ENCODE results near the gene PKD1. TPM values are rescaled to one million over a fixed set of nuclear protein-coding genes. Genes with fewer than 3 reads are reported as not detected.

The PKD1 gene
- total RNA-seq, 4 donors from 2014 or later, result 181 to 492 (median 352) TPM

- peaks cover 0 to 93% (median 69%) of the 10 kb centered on the region in 3 donors for H3K4me1 ChIP-seq
- ATAC-seq, result no peak
Measured at GRCh38 chr16:2040041-2040786, 95.5 kb downstream of the PKD1 start.

GRCh38 chr16:2039274-2040031, 96.2 kb downstream of the PKD1 start:
- ATAC-seq, result peak; percentile 65
- H3K27me3 ChIP-seq, result no peaks in the 10 kb centered on the region
- H3K27ac ChIP-seq, result peak overlapping the region; percentile 2 to 92 (median 91)
- no peaks in the 10 kb centered on the region for H3K9me3 ChIP-seq
- no peak for TF ChIP-seq EP300 (IDR thresholded peaks at IDR 0.05)
- TF ChIP-seq POLR2AphosphoS5 (IDR thresholded peaks at IDR 0.05), result peak; percentile 23
- peak overlapping the region in 1 of 2 donors; percentile 30 for H3K4me3 ChIP-seq
- peaks cover 0 to 41% of the 10 kb centered on the region in 2 donors for H3K36me3 ChIP-seq
- 48 to 55% methylated on average over 6 to 7 of the region's 29 CpGs for WGBS, 2 donors (ENCODE audit: low coverage in 1 of 2)
- peaks cover 0 to 93% (median 76%) of the 10 kb centered on the region in 3 donors for H3K4me1 ChIP-seq

More at GRCh38 chr16:2040041-2040786, 95.5 kb downstream of the PKD1 start:
- 94% methylated on average over 3 of the region's 24 CpGs; no CpG with 5 or more reads in 1 of the 2 donors for WGBS, 2 donors (ENCODE audit: low coverage in 1 of 2)
- Histone ChIP-seq H3K27ac (peak overlapping the region in 3 of 4 donors; percentile 90 to 92 (median 92)), H3K27me3 (no peaks in the 10 kb centered on the region), H3K9me3 (no peaks in the 10 kb centered on the region), H3K4me3 (no peak overlapping the region), H3K36me3 (peaks cover 0 to 44% of the 10 kb centered on the region in 2 donors)
- TF ChIP-seq CTCF (IDR thresholded peaks at IDR 0.05) (no peak), POLR2AphosphoS5 (IDR thresholded peaks at IDR 0.05) (no peak), EP300 (IDR thresholded peaks at IDR 0.05) (no peak), POLR2A (IDR thresholded peaks at IDR 0.05) (no peak)

Small RNAs within 50 kb of the gene (small RNA-seq; reads per million reads assigned to genes)
- gene MIR1225 (2.3 to 4.4 (median 3.7) reads per million in 4 donors), gene MIR3180-5 (0 reads per million in 4 donors), gene MIR4516 (0 to 0.13 (median 0) reads per million in 4 donors), gene RF00019 (0 reads per million in 4 donors), gene SNORD60 (0 reads per million in 4 donors)

Other genes starting within 250 kb of the PKD1 start
- gene HS3ST6, start 217.5 kb downstream of the PKD1 start, total RNA-seq, result not detected
- 10 to 100 TPM; 23.8 to 53.7 (median 44.8) TPM for gene MSRB1, start 192.7 kb downstream of the PKD1 start, total RNA-seq
- gene RPL3L, start 181.2 kb downstream of the PKD1 start, total RNA-seq, result not detected
- 100 to 1,000 TPM; 214 to 400 (median 243) TPM for gene NDUFB10, start 176.4 kb downstream of the PKD1 start, total RNA-seq
- 1,000 to 10,000 TPM in 3 of 4 donors, 100 to 1,000 TPM in 1; 899 to 1,585 (median 1,295) TPM for gene RPS2, start 171.1 kb downstream of the PKD1 start, total RNA-seq
- not detected for gene RNF151, start 169.0 kb downstream of the PKD1 start, total RNA-seq
- 10 to 100 TPM; 26.7 to 38.6 (median 33.2) TPM for gene TBL3, start 163.8 kb downstream of the PKD1 start, total RNA-seq
- gene NOXO1, start 154.4 kb downstream of the PKD1 start, total RNA-seq, result 1 to 10 TPM in 2 of 4 donors, not detected in 2; 1.0 to 1.1 TPM
- gene GFER, start 151.7 kb downstream of the PKD1 start, total RNA-seq, result 10 to 100 TPM; 12.8 to 45.6 (median 25.1) TPM
- 1 to 10 TPM in 3 of 4 donors, not detected in 1; 1.2 to 5.1 (median 3.1) TPM for gene SYNGR3, start 145.9 kb downstream of the PKD1 start, total RNA-seq
- 10 to 100 TPM; 28.5 to 43.0 (median 34.6) TPM for gene ZNF598, start 126.1 kb downstream of the PKD1 start, total RNA-seq
- gene NPW, start 116.1 kb downstream of the PKD1 start, total RNA-seq, result not detected
- 100 to 1,000 TPM in 1 of 4 donors, 10 to 100 TPM in 3; 43.8 to 106 (median 63.8) TPM for gene NHERF2, start 109.0 kb downstream of the PKD1 start, total RNA-seq
- 10 to 100 TPM; 18.4 to 25.4 (median 21.6) TPM for gene NTHL1, start 88.1 kb downstream of the PKD1 start, total RNA-seq
- 10 to 100 TPM; 36.3 to 78.8 (median 54.6) TPM for gene TSC2, start 87.9 kb downstream of the PKD1 start, total RNA-seq
- 1 to 10 TPM in 1 of 4 donors, under 1 TPM in 1, not detected in 2; 0.39 to 1.0 TPM for gene RAB26, start 12.7 kb upstream of the PKD1 start, total RNA-seq
- 10 to 100 TPM; 36.3 to 70.1 (median 56.3) TPM for gene TRAF7, start 19.9 kb upstream of the PKD1 start, total RNA-seq
- under 1 TPM in 2 of 4 donors, not detected in 2; 0.27 to 0.35 TPM for gene CASKIN1, start 60.7 kb upstream of the PKD1 start, total RNA-seq
- gene MLST8, start 69.6 kb upstream of the PKD1 start, total RNA-seq, result 10 to 100 TPM; 29.0 to 50.8 (median 34.1) TPM
- gene BRICD5, start 75.0 kb upstream of the PKD1 start, total RNA-seq, result 10 to 100 TPM in 1 of 4 donors, 1 to 10 TPM in 2, under 1 TPM in 1; 0.72 to 10.3 (median 3.5) TPM
- gene PGP, start 78.9 kb upstream of the PKD1 start, total RNA-seq, result 10 to 100 TPM in 2 of 4 donors, 1 to 10 TPM in 2; 7.6 to 17.3 (median 12.5) TPM
- 10 to 100 TPM; 23.1 to 35.2 (median 28.8) TPM for gene E4F1, start 87.7 kb upstream of the PKD1 start, total RNA-seq
- 1 to 10 TPM in 2 of 4 donors, under 1 TPM in 1, not detected in 1; 0.27 to 1.7 (median 1.1) TPM for gene DNASE1L2, start 100.5 kb upstream of the PKD1 start, total RNA-seq
- 10 to 100 TPM; 41.9 to 85.1 (median 73.8) TPM for gene ECI1, start 115.7 kb upstream of the PKD1 start, total RNA-seq
- gene RNPS1, start 132.2 kb upstream of the PKD1 start, total RNA-seq, result 100 to 1,000 TPM; 117 to 171 (median 128) TPM
- gene ABCA3, start 204.8 kb upstream of the PKD1 start, total RNA-seq, result 10 to 100 TPM in 3 of 4 donors, 1 to 10 TPM in 1; 7.5 to 27.5 (median 12.3) TPM